T-helper 22 cell (primary cell): Measurements from ENCODE around the gene HACD4.
"Not testable (repeated sequence)": the region's sequence is repeated elsewhere in the genome, so short reads cannot be mapped to it uniquely, and the experiment has no call there.

ENCODE experiments used
- DNase-seq: peaks from one replicate; pipeline ENCODE4 v3.0.0-alpha.2; 2020; ENCODE audit warnings: low read depth

Gene HACD4

DNA sequence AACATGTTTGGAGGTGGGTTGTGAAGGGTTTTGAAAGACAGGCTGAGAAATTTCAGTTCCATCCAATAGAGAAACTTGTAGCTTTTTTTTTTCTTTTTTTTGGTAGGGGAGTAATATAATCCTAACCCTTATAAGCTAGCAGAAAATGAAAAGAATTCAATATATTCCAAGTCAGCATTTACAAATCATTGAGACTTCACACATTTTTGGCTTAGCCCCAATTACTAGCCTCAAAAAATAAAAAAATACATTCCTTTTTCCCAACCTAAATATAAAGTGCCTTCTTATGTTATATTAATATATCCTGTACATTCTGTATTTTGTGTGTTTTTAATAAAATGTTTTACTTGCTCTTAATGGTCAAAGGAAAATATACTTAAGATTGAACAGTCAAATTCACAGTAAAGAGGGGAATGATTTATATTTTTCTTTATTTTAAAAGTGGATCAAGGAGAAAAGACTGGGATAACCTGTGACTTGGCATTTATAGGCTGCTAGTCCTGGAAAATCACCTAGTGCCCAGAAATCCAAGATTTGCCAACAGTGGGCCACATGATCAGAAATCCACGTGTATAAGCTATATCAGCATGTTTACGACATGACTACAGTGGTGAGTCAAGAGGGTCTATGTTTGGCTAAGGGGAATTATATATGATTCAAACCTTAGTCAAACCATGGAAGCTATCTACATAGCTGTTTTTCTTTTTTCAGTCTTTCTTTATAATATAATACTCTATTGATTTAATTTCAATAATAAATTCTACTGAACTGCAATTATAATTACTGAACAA, 14.5 kb downstream of the HACD4 start:
- no peak for DNase-seq

- no peak for DNase-seq
Measured at GRCh38 chr9:21015995-21016394, 15.4 kb downstream of the HACD4 start.

- DNase-seq, result no peak
Measured at GRCh38 chr9:21015129-21015815, 16.2 kb downstream of the HACD4 start.

GRCh38 chr9:21002040-21002439, 29.4 kb downstream of the HACD4 start:
- no peak for DNase-seq

- DNase-seq, result no peak
Measured at GRCh38 chr9:21001581-21001980, 29.9 kb downstream of the HACD4 start.

GRCh38 chr9:20997503-20998076, 33.9 kb downstream of the HACD4 start:
- DNase-seq, result no peak

DNA sequence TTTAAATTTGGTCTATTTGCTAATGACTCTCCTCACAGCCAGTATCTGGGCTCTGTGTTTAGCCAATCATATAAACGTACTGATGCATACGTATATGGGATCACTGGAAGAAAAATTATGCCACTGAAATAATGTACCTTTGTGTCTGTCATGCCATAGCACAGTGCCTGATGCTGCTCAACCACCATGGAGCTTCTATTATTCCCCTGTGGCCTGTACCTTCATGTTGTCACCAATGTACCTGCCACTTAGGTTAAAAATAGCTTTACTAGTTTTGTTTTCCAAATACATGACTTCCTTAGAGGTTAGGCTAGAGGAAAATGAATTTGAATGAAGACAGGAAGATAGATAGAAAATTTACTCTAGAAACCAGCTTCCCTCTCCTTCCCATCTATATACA, 34.6 kb downstream of the HACD4 start:
- DNase-seq, result no peak

DNA sequence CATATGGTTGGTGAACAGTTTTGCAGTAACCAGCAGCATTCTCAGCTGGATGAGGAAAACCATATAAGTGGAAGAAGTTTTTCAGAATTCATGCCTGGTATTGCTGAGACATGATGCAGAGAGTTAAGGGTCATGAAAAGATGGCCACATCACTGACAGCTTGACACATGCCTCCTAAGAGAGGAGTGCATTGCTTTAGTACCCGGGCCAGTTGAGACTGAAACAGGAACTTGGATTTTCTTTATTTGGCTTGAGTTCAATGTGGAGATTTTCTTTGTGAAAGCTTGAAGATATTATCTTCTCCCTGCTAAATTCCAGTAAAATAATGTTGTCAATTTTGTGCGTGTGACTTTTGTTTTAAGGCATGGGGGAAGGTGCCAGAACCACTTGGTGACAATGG, 35.8 kb downstream of the HACD4 start:
- DNase-seq, result no peak

GRCh38 chr9:20994486-20994885, 37.0 kb downstream of the HACD4 start:
- no peak for DNase-seq

DNA sequence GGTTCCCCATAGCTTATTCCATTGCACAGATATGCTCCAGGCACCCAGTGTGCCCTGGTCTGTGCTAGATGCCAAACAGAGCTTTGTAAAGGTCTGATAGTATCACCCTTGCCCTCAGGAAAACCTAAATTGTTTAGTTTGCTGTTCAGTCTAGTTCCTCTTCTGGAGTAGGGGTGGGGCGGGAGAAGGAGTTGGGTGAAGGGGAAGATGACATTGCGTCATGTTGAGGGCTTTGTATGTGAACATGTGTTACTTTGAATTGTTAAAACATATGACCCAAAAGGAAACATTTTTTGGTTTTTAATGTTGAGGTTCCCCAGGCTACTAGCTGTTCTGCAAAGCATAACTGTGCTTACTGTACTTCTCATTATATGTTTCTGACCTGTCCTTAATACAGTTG, 40.6 kb downstream of the HACD4 start:
- DNase-seq, result no peak

DNA sequence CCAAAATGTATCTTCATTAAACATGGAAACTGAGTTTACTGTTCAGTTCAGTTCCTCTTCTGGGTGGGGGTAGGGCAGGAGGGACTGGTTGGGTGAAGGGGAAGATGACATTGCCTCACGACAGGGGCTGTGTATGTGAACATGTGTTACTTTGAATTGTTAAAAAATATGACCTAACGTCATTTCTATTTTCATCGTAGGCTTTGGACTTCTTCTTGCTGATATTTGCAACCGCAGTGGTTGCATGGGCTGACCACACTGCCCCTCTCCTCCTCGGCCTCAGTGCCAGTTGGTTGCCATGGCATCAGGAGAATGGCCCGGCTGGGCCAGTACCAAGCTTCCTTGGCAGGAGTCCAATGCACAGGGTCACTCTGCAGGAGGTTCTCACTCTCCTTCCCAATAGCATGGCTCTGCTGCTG, 41.5 kb downstream of the HACD4 start:
- no peak for DNase-seq

GRCh38 chr9:20988671-20989315, 42.6 kb downstream of the HACD4 start:
- DNase-seq, result no peak

GRCh38 chr9:20988061-20988460, 43.4 kb downstream of the HACD4 start:
- no peak for DNase-seq

GRCh38 chr9:20987521-20987920, 43.9 kb downstream of the HACD4 start:
- DNase-seq, result no peak

DNA sequence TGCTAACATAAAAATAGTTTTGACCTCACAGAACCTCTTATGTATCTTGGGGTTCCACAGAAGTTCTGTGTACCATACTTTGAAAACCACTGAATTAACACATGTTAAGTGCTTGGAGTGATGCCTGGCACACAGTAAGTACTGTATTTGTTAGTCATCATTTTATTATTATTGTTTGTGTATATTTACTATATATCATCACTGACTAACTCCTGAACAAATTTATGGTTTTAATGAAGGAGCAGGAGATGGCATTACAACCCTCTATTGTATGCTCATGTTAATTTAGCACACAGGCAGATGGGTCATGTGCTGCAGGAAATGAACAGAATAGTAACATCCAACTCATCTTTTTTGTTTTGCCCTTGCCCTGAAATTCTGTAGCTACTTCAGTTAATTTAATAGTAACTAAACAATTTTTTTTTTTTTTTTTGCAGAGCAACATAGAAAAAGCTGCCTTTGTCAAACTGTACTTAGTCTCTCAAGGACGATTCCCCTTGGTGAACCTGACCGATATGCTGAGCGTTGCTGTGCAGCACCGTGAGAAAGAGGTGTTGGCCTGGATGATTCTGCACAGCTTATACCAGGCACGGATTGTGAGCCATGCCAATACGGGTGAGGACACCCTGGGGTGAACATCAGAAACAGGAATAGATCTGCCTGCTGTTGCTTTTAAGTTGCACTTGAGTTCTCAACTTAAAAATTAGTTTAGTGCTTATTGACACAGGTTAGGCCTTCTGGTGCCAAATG, 45.4 kb downstream of the HACD4 start:
- no peak for DNase-seq

DNA sequence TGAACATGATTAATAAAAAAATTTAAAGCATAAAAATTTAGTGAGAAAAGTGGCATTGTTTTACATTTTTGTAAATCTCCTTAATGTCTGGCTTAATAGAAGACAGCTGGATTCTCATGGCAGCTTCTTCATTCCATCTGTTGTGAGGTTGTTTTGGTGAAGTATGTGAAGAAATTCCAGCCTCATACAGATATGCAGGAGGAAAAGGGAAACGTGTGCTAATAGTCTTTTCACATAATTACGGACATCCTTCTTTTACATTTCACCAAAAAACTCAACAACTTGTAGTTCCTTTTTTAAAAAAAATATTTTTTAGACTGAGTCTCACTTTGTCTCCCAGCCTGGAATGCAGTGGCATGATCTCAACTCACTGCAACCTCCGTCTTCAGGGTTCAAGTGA, 46.9 kb downstream of the HACD4 start:
- no peak for DNase-seq

DNA sequence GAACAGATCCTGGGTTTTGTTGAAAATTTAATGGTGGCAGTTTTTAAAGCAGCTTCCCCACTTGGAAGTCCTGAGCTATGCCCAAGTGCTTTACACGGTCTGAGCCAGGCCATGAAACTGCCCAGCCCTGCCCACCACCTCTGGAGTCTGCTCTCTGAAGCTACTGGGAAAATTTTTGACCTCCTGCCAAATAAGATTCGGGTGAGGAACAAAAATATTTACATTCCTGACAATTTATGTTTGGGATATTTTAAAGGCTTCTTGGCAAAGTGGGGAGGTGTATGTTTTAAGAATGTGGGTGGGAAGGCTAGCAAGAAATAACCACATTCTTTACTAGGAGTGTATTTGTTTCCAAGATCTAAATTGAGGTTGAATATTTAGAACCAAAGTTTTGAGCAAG, 50.0 kb downstream of the HACD4 start:
- no peak for DNase-seq

GRCh38 chr9:20980832-20981455, 50.5 kb downstream of the HACD4 start:
- DNase-seq, result no peak

GRCh38 chr9:20978249-20978648, 53.2 kb downstream of the HACD4 start:
- DNase-seq, result no peak

DNA sequence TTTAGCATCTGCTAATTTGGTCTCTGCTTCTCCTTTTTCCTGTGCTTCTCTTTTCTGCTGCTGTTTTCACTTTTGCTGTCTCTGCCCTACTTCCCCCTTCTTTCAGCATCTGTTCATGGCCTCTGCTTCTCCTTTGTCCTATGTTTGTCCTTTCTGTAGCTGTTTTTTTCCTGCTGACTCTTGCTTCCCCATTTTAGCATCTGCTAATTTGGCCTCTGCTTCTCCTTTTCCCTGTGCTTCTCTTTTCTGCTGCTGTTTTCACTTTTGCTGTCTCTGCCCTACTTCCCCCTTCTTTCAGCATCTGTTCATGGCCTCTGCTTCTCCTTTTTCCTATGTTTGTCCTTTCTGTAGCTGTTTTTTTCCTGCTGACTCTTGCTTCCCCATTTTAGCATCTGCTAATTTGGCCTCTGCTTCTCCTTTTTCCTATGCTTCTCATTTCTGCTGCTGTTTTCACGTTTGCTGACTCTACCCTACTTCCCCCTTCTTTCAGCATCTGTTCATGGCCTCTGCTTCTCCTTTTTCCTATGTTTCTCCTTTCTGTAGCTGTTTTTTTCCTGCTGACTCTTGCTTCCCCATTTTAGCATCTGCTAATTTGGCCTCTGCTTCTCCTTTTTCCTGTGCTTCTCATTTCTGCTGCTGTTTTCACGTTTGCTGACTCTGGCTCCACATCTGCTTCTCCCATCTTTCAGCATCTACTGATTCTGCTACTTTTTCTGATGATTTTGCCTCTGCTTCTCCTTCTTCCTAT, 57.1 kb downstream of the HACD4 start:
- not testable (repeated sequence) for DNase-seq
